T-helper 2 cell treated with Interferon-gamma antibody and Interleukin-4, amounts not matched to agents 5 μg/mL and 100 μg/mL, for 36 hours (primary cell): Measurements from ENCODE around the gene DLX3.

Source experiments
- DNase-seq: peaks from one replicate; pipeline ENCODE4 v3.0.0; 2021; ENCODE audit warnings: low spot score
- H3K27ac Mint-ChIP-seq: one replicate; pipeline ENCODE4 v1.8.0; 2021; ENCODE audit warnings: mild to moderate bottlenecking, mixed read lengths
- H3K27me3 Mint-ChIP-seq: one replicate; pipeline ENCODE4 v1.8.0; 2021; ENCODE audit warnings: low read depth, mixed read lengths
- H3K36me3 Mint-ChIP-seq: one replicate; pipeline ENCODE4 v1.8.0; 2021; ENCODE audit warnings: low read depth, mixed read lengths
- H3K4me1 Mint-ChIP-seq: one replicate; pipeline ENCODE4 v1.8.0; 2021; ENCODE audit warnings: low read depth, mixed read lengths
- H3K4me3 Mint-ChIP-seq: one replicate; pipeline ENCODE4 v1.8.0; 2022; ENCODE audit warnings: mild to moderate bottlenecking, moderate library complexity, mixed read lengths
- H3K9me3 Mint-ChIP-seq: one replicate; pipeline ENCODE4 v1.8.0; 2021; ENCODE audit warnings: mixed read lengths

DLX3 gene

GRCh38 chr17:50014471-50015088 is 19.6 kb upstream of the DLX3 start:
- Mint-ChIP-seq H3K4me1 (no peaks in the 10 kb centered on the region), H3K27ac (no peak overlapping the region)

GRCh38 chr17:50013079-50013478 is 18.1 kb upstream of the DLX3 start:
- Mint-ChIP-seq H3K4me3 (no peak overlapping the region), H3K9me3 (peaks cover 19% of the 10 kb centered on the region), H3K36me3 (no peaks in the 10 kb centered on the region), H3K27ac (no peak overlapping the region), H3K4me1 (no peaks in the 10 kb centered on the region), H3K27me3 (peaks cover 20% of the 10 kb centered on the region)
- DNase-seq: no peak

More at GRCh38 chr17:50014471-50015088, 19.6 kb upstream of the DLX3 start:
- Mint-ChIP-seq H3K9me3 (peaks cover 19% of the 10 kb centered on the region), H3K27me3 (peaks cover 13% of the 10 kb centered on the region), H3K36me3 (no peaks in the 10 kb centered on the region), H3K4me3 (no peak overlapping the region)
- DNase-seq: no peak

- Mint-ChIP-seq H3K4me3 (no peak overlapping the region), H3K27ac (no peak overlapping the region), H3K4me1 (no peaks in the 10 kb centered on the region), H3K9me3 (peaks cover 12% of the 10 kb centered on the region), H3K36me3 (no peaks in the 10 kb centered on the region), H3K27me3 (peaks cover 28% of the 10 kb centered on the region)
- DNase-seq: no peak
Measured at GRCh38 chr17:50009282-50009681, 14.3 kb upstream of the DLX3 start.

- Mint-ChIP-seq H3K36me3 (no peaks in the 10 kb centered on the region), H3K27me3 (peaks cover 40% of the 10 kb centered on the region), H3K4me3 (no peak overlapping the region)
Measured at GRCh38 chr17:50003911-50004310, 8.9 kb upstream of the DLX3 start.

GRCh38 chr17:49998836-49999511 is 4.0 kb upstream of the DLX3 start:
- peaks cover 61% of the 10 kb centered on the region for H3K27me3 Mint-ChIP-seq
- no peak overlapping the region for H3K27ac Mint-ChIP-seq
- H3K4me1 Mint-ChIP-seq: peaks cover 23% of the 10 kb centered on the region
- DNase-seq: no peak
- H3K4me3 Mint-ChIP-seq: peak overlapping the region; percentile 21
- no peaks in the 10 kb centered on the region for H3K9me3 Mint-ChIP-seq
- H3K36me3 Mint-ChIP-seq: no peaks in the 10 kb centered on the region

More at GRCh38 chr17:50003911-50004310, 8.9 kb upstream of the DLX3 start:
- H3K9me3 Mint-ChIP-seq: no peaks in the 10 kb centered on the region
- H3K4me1 Mint-ChIP-seq: peaks cover 1% of the 10 kb centered on the region
- no peak overlapping the region for H3K27ac Mint-ChIP-seq
- no peak for DNase-seq

GRCh38 chr17:49997773-49998703 is 3.0 kb upstream of the DLX3 start:
- Mint-ChIP-seq H3K36me3 (no peaks in the 10 kb centered on the region), H3K9me3 (no peaks in the 10 kb centered on the region), H3K4me1 (peaks cover 26% of the 10 kb centered on the region), H3K27ac (no peak overlapping the region), H3K27me3 (peaks cover 65% of the 10 kb centered on the region), H3K4me3 (peak overlapping the region; percentile 21)
- peak; percentile 72 for DNase-seq

- DNase-seq: no peak
- peak overlapping the region; percentile 12 for H3K4me3 Mint-ChIP-seq
- H3K9me3 Mint-ChIP-seq: no peaks in the 10 kb centered on the region
- H3K27me3 Mint-ChIP-seq: peaks cover 70% of the 10 kb centered on the region
- no peak overlapping the region for H3K27ac Mint-ChIP-seq
- H3K36me3 Mint-ChIP-seq: no peaks in the 10 kb centered on the region
- peaks cover 26% of the 10 kb centered on the region for H3K4me1 Mint-ChIP-seq
Measured at GRCh38 chr17:49997301-49997650, 2.3 kb upstream of the DLX3 start.

GRCh38 chr17:49996495-49997300 is 1.7 kb upstream of the DLX3 start:
- Mint-ChIP-seq H3K4me1 (peaks cover 24% of the 10 kb centered on the region), H3K27ac (peak overlapping the region; percentile 42), H3K4me3 (peak overlapping the region; percentile 48), H3K9me3 (no peaks in the 10 kb centered on the region), H3K27me3 (peaks cover 72% of the 10 kb centered on the region), H3K36me3 (no peaks in the 10 kb centered on the region)
- DNase-seq: peak; percentile 48

- Mint-ChIP-seq H3K27ac (no peak overlapping the region), H3K36me3 (no peaks in the 10 kb centered on the region), H3K9me3 (no peaks in the 10 kb centered on the region), H3K4me1 (peaks cover 24% of the 10 kb centered on the region), H3K4me3 (peak overlapping the region; percentile 3), H3K27me3 (peaks cover 73% of the 10 kb centered on the region)
- DNase-seq: no peak
Measured at GRCh38 chr17:49996121-49996494, 1.1 kb upstream of the DLX3 start.

- peak overlapping the region; percentile 79 for H3K4me3 Mint-ChIP-seq
- peaks cover 75% of the 10 kb centered on the region for H3K27me3 Mint-ChIP-seq
- H3K36me3 Mint-ChIP-seq: no peaks in the 10 kb centered on the region
- no peak for DNase-seq
- peaks cover 24% of the 10 kb centered on the region for H3K4me1 Mint-ChIP-seq
- no peaks in the 10 kb centered on the region for H3K9me3 Mint-ChIP-seq
- peak overlapping the region; percentile 28 for H3K27ac Mint-ChIP-seq
Measured at GRCh38 chr17:49994085-49995054, 654 bp downstream of the DLX3 start.

- no peaks in the 10 kb centered on the region for H3K36me3 Mint-ChIP-seq
- H3K4me3 Mint-ChIP-seq: peak overlapping the region; percentile 79
- peak overlapping the region; percentile 28 for H3K27ac Mint-ChIP-seq
- H3K27me3 Mint-ChIP-seq: peaks cover 80% of the 10 kb centered on the region
- H3K4me1 Mint-ChIP-seq: peaks cover 22% of the 10 kb centered on the region
- H3K9me3 Mint-ChIP-seq: no peaks in the 10 kb centered on the region
- DNase-seq: peak; percentile 29
Measured at GRCh38 chr17:49993423-49994060, 1.5 kb downstream of the DLX3 start.

GRCh38 chr17:49992933-49993422 is 2.0 kb downstream of the DLX3 start:
- Mint-ChIP-seq H3K27ac (no peak overlapping the region), H3K27me3 (peaks cover 83% of the 10 kb centered on the region), H3K4me1 (peaks cover 19% of the 10 kb centered on the region), H3K4me3 (peak overlapping the region; percentile 49), H3K36me3 (no peaks in the 10 kb centered on the region), H3K9me3 (no peaks in the 10 kb centered on the region)
- DNase-seq: no peak
